ENCODE data around the gene DNAJB2.
A peak's percentile ranks its signal among the peaks of the same experiment; 100 is the strongest.

DNA sequence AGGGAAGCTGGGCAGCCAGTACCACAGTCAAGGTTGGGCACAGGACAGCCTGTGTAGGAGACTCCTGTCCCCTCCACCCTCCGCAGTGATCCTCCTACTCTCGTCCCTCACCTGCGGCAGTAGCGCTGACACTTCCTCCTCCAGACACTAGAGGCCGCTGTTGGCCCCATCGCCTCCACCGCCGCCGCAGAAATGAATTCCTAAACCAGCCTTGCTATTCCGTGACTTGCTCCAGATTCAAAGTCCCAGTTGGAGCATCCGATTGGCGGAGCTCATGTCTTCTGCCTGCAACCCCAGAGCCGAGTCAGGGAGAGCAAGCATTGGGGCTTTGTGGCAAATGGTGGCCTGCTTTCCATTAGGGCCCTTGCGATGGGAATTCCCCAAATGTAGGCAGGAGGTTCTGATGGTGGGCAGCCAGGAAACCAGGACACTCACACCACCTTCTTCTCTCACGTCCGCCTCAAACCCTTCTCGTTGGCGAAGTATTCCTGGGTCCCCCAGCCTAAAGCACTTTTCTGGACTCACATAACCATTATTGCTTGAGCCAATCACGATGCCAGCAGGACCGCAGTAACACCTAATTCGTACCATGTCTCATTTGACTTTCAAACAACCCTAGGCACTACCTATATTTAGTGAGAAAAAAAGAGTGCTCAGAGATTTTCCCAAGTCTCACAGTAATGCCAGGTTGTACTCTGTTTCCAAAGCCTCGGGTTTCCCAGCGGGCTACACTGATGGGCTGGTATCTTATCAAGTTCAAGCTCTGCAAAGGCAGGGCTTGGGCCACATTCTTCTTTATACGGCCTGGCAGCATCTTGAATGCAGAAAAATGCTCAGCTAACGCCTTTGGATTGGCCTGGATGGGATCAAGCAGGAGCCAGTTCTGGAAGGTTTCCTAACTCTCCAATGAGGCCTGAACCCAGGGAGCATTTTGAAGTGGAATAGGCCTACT, 1.2 kb upstream of the DNAJB2 start:
- peak; percentile 95 for TF ChIP-seq CTCF (IDR thresholded peaks at IDR 0.05; ENCODE audit: low read depth, low read length, poor library complexity, severe bottlenecking)
- no peak for TF ChIP-seq EZH2phosphoT487 (IDR thresholded peaks at IDR 0.05; ENCODE audit: borderline replicate concordance, low read length)

Data from DOHH2 (cell line).